Stimulated activated CD4-positive, alpha-beta T cell treated with anti-CD3 and anti-CD28 coated beads, Interleukin-1b, Interleukin-23, amount 100 ng/mL, for 48 hours (primary cell): ENCODE data around the gene OSGIN1.

Experiments
- DNase-seq: peaks from one replicate; pipeline ENCODE4 v3.0.0-alpha.2; 2020

Gene OSGIN1

DNA sequence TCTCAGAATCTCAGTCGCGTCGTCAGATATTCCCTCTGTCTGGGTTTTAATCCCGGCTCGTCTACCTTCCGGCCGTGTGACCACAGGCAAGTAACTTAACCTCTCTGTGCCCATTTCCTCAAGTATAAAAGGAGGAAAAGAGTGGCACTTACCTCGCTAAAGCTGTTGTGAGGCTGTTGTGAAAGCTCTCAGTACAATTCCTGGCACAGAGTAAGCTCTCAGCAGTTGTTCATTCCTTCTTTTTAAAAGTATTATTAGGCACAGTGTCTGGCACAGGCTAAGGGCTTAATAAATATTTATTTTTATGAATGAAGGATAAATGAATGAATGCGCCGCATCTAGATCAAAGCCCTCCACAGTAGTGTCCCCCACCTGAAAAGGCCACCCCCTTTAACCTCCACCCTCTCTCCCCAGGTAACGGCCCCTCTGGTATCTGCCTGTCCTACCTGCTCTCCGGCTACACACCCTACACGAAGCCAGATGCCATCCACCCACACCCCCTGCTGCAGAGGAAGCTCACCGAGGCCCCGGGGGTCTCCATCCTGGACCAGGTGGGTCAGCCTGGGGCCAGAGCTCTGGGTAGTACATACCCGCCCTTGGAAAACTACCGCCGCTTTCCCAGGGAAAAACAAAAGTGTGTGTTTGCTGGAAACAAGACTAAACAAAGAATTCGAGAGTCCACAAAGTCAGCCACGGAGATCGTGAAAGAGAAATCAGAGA is 6.0 kb downstream of the OSGIN1 start:
- DNase-seq: no peak

DNA sequence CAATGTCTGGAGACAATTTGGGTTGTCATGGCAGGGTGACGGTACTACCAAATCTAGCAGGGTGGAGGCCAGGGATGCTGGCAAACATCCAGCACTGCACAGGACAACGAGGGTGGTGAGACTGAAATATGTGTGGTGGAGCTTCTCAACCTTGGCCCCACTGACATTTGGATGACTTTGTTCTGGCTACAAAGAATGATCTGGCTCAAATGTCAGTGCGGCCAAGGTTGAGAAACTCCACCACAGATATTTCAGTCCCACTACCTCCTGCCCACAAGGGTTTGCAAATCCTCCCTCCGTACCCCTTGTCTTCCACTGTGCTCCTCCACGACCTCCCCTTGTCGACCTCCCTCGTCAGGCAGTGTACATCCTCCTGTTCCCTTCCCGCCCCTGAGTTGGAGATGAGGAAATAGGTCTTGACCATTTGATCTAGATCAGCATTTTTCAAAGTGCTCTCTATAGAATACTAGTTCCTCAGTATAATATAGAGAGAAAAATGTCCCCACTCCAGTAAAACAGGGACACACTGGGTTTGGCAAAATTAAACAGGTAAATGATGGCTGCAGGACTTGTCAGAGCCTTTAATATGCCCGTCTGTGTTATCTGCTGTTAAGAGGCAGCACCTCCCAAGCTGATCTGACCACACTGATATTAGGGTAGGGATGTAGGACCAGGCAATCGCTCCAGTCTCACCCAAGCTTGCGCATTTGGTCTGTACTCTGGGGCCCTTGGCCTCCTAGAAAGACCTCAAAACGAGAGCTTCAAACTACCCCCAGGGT is 6.8 kb downstream of the OSGIN1 start:
- no peak for DNase-seq

DNA sequence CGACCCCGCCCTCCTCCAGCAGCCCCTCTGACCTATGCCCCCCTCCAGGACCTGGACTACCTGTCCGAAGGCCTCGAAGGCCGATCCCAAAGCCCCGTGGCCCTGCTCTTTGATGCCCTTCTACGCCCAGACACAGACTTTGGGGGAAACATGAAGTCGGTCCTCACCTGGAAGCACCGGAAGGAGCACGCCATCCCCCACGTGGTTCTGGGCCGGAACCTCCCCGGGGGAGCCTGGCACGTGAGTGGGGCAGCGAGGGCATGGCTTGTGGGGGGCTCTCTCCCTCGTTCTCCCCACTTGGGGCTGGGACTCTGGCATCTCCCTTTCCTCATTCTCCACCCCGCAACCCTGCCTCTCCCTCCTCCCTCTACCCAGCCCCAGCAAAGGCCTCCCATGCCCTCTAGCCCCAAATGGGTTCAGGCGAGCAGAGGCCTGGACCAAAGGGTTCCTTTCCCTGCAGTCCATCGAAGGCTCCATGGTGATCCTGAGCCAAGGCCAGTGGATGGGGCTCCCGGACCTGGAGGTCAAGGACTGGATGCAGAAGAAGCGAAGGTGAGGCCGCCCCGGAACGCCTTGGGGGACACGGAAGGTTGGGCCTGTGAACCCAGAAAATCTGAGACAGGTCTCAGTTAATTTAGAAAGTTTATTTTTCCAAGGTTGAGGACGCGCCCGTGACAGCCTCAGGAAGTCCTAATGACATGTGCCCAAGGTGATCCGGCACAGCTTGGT is 7.6 kb downstream of the OSGIN1 start:
- DNase-seq: no peak

DNA sequence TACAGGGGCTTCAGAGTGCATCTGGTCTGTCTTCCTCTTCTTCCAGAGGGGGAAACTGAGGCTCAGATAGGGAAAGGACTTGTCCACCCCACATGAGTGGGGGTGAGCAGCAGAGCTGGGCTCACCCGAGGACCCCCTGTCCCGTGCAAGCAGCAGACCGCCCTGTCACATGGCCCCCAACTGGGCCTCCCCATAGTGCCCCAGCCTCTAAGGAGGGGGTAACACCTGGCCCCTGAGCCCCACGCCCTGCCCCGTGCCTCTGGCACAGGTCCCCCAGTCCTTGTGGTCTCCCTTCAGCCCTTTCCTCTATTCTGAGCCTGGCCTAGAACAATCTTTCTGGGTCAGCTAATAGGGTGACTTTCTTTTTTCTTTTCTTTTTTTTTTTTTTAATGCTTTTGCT is 8.6 kb downstream of the OSGIN1 start:
- no peak for DNase-seq

DNA sequence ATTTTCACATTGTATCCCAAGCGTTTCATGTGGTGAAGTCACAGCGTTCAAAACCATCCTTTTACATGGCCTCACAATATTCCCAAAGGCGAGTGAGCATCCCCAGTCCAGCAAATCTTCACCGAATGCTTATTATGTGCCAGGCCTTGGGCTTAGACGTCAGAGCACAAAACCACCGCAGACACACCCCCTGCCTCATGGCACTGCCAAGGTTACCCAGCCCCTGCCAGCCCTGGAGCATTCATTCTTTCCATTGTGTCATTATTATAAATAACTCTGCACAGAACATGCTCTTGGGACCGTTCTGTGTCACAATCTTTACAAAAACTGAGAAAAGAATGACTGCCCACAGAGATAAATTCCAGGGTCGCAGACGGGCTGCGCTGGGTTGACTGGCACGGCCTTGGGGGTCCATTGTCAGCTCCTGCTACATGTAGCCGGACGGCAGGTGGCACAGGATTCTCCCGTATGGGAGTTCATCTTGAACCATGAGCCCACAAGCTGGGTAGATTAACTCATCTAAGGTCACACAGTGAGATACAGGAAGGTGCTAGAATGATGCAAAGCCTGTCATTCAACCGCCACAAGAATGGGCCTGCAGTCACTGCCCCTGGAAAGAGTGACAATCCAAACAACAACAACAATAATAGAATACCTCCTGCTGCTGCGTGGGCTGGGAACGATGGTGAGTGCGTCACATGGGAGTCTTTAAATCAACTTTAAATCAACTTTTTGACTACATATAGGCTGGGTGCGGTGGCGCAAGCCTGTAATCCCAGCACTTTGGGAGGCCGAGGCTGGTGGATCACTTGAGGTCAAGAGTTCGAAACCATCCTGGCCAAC is 10.5 kb downstream of the OSGIN1 start:
- no peak for DNase-seq

DNA sequence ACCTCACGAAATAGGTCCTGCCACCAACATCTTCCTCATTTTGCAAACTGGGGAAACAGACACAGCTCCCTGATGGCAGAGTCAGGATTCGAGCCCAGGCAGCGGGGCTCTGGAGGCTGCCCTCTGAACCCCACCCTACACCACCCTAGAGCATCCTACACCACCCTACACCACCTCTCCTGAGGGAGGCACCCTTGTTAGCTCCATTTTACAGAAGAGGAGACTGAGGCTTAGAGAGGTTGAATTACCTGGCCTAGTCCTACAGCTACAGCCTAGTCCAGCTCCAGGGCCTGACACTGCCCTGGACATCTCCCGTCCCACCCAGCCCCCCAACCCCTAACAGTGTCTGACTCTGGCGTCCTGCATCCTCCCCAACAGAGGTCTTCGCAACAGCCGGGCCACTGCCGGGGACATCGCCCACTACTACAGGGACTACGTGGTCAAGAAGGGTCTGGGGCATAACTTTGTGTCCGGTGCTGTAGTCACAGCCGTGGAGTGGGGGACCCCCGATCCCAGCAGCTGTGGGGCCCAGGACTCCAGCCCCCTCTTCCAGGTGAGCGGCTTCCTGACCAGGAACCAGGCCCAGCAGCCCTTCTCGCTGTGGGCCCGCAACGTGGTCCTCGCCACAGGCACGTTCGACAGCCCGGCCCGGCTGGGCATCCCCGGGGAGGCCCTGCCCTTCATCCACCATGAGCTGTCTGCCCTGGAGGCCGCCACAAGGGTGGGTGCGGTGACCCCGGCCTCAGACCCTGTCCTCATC is 11.8 kb downstream of the OSGIN1 start:
- no peak for DNase-seq

DNA sequence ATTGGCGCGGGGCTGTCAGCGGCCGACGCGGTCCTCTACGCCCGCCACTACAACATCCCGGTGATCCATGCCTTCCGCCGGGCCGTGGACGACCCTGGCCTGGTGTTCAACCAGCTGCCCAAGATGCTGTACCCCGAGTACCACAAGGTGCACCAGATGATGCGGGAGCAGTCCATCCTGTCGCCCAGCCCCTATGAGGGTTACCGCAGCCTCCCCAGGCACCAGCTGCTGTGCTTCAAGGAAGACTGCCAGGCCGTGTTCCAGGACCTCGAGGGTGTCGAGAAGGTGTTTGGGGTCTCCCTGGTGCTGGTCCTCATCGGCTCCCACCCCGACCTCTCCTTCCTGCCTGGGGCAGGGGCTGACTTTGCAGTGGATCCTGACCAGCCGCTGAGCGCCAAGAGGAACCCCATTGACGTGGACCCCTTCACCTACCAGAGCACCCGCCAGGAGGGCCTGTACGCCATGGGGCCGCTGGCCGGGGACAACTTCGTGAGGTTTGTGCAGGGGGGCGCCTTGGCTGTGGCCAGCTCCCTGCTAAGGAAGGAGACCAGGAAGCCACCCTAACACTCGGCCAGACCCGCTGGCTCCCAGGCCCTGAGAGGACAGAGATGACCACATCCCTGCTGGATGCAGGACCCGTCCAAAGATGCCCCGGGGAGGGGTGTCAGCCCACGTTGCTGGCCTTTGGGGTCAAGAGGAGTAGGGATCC is 12.6 kb downstream of the OSGIN1 start:
- no peak for DNase-seq

DNA sequence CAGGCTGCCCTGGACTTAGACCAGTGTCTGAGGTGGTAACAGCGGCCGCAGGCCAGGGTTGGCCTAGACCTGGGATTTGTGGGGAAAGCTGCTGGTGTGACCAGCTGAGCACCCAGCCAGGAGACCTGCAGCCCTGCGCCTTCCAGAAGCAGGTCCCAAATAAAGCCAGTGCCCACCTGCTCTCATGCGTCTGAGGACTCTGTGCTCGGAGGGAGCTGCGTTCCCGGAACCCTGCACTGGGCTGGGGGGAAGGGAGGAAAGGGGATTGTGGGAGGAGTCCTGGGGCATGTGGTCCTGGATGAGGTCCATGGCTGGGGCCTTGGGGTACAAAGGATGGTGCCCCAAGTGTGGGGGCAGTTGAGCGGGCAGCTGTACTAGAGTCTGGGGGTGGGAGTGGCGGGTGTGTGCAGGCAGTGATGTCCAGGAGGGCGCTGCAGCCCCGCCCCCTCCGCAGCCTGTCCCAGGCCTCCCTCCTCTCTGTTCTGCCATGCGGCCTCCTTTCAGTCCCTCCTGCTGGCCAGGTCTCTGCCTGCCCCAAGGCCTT is 13.2 kb downstream of the OSGIN1 start:
- no peak for DNase-seq

DNA sequence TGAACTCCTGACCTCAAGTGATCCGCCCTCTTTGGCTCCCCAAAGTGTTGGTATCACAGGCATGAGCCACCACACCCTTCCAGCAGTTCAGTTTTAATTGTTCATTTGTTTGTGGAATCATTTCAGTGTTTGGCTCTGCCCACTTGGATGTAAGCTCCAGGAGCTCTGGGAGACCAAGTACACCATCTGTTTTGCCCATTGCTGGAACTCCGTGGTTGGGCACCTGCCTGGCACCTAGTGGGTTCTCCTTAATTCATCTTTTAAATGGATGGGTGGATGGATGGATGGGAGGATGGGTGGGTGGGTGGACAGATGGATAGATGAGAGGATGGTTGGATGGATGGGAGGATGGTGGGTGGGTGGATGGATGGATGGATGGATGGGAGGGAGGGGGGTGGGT is 14.1 kb downstream of the OSGIN1 start:
- DNase-seq: no peak

DNA sequence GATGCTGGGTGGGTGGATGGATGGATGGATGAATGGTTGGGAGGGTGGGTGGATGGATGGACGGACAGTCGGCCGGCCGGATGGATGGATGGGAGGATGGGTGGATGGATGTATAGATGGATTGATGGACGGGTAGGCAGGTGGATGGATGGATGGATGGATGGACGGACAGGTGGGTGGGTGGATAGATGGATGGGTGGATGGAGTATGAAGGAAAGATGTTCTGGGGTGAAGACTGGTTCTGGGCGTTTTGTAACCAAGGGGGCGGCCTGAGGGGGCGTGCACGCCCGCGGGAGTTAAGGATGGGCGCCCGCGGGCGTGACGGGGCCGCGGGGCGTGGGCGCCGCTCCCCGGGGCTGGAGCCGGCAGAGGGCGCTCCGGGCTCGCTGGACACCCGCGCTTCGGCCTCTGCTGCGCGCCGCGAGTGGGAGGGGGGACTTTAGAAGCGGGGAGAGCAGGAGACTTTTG is 14.8 kb downstream of the OSGIN1 start, which contains the start of gene NECAB2:
TSS of gene NECAB2 (plus strand) at position 407 of the 468 bp plus-strand sequence. CDS start 405 bp downstream, outside the sequence.
- no peak for DNase-seq

DNA sequence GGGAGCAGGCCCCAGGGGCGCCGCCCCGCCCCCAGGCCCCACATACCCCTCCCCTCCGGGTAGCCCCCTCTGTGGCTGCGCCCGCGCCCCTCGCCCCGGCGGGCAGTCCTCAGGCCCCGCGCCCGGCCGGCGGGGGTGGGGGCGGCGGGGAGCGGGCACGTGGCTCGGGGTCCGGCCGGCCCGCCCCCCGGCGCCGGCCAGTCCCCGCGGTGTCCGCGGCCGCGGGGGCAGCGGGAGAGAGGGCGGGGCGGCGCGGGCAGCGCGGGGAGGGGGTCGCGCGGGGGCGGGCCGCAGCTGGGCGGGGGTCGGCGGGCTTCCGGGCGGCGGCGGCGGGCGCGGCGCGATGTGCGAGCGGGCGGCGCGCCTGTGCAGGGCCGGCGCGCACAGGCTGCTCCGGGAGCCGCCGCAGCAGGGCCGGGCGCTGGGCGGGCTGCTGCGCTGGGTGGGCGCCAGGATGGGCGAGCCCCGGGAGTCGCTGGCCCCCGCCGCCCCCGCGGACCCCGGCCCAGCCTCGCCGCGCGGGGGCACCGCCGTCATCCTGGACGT is 15.3 kb downstream of the OSGIN1 start:
- no peak for DNase-seq

DNA sequence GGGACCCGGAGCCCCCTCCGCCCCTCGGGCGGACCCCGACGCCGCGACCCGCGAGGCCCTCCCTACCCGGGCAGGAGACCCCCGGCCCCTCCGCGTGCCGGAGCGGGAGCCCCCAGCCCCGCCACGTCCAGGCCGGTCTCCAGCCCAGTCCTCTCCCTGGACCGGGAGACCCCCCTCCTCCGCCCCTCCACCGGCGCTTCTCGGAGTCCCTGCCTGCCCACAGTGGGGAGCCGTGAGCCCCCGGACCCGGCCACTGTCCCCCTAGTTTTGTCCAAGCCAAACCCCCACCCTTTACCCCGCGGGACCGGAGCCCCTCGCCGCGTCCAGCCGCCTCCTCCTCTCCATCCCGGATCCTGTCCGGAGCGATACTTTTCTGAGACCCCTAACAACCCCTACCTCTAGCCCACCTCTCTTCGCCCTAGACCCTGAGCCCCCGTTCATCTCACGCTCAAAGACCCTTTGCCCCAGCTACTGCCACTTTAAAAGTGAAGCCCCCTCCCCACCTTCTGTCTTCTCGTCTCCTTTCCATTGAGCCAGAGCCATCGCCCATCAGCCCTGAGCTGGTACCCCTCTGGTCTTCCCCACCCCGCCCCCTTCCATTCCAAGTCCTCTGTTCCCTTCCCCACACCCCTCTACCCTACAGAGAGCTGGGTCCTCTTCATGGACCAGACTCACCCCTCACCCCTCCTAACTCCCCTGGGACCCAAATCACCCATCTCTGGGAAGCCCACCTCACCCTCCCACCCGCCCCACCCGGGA is 16.0 kb downstream of the OSGIN1 start:
- DNase-seq: no peak

DNA sequence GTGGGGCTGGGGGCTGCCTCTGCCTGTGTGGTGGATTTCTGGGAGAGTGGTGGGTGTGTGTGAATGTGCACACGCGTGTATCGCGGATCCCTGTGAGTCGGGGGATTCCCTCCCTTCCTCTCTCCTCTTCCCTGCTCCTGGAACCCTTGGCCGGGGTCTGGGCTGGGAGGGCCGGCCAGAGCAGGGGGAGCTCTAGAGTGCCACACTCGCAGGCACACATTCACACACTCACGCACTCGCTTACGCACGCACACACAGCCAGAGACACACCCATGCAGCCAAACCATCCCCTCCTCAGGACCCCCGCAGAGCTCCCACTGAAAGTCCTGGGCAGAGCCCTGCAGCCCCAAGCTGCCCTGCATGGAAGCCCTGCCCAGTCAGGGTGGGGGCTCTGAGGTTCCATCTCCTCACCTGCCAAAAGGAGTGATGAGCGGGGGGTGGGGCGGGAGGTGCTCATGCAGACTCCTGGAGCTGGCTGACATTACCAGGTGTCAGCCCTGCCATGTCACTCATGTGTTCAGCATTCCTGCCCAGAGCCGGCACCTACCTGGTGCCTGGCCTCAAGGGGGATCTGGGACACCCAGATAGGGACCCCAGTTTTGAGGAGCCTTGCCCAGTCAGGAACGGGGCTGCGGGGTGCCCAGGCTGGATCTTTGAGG is 16.9 kb downstream of the OSGIN1 start:
- DNase-seq: no peak

DNA sequence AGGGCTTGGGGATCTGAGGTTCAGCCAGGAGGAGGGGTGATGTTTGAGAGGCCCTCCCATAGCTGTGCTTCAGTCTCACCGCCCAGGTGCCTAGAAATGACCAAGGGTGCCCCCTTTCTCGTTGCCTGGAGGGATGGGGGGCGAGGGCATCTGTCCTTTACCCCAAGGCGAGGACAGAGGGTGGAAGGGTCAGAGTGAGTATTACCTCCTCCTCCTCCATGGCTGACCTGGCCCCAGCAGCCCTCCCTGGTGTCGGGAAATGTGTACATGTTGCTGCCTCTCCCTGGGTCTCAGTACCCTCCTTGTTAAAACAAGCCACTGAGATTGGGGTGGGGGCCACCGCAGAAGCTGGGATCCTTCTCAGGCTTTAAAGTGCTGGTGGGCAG is 17.4 kb downstream of the OSGIN1 start:
- DNase-seq: no peak

DNA sequence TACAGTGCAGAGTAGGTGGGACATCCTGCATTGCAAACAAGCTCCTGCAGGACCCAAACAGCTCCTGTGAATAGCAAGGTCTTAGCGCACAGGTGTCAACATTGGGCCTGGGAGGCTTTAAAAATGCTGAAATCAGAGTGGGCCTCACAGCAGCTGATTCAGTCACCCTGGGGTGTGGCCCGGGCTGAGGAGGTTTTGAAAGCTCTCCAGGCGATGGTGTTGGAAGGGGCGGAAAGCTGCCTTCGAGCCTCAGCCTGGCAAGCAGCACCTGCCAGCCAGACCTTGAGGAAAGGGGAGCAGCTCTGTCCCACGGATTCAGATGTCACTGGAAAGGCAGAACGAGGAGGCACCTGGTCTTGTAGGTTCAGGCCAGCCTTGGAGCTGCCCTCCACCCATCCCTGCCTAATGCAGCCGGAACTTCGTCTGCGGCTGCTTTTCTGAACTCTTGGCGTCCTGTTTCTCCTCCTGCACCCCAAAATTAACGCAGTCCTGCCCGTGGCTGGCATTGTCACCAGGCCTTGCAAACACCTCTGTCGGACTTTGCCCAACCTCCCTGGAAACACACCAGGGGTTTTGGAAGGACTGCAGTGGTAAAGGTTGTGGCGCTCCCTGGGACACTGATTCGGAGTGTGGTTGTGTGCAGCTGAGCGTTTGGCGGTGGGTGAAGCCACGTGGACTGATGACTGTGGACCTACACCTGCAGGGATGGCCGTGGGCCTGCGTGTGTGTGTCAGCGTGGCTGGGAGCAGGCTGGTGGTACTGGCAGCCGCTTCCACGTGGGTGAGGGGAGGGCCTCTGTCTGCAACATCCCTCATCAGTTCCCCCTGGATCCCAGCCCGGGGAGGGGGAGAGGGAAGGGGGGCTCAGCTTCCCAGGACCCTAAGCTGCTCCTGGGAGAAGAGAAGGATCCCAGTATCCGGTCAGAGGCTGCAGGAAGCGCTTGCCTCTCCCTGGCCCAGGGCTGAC is 18.4 kb downstream of the OSGIN1 start:
- DNase-seq: no peak

DNA sequence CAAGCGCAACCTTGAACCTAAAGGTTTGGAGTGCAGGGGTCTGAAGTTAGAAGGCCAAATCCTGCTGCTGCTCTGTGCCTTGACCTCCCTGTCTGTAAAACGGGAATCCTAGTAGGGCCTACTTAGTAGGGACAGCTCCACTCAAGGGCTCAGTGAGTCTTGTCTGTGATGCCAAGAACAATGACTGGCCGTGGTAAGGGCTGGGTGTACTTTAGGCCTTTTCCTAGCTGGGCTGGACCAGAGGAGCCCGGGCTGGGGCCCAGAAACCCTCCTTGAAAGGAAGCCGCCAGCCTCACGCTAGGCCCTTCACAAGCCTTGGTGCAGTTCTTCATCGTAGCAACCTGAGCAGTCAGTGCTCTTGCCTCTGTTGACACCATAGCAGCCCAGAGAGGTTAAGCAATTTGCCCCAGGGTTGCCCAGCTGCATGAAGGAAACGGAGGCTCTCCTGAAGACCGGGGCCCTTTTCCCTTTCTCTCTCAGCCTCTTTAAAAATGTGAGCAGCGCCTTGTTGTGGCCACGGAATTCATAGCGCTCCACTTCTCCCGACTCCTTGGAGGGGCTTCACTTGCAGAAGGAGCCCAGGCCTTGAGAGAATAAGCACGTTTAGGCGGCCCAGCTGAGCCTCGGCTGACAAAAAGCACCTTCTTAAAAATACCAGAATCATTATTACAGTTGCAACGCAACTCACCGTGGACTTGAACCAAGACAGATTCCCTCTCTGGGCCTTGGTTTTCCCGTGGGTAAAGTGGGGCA is 19.4 kb downstream of the OSGIN1 start:
- DNase-seq: no peak

DNA sequence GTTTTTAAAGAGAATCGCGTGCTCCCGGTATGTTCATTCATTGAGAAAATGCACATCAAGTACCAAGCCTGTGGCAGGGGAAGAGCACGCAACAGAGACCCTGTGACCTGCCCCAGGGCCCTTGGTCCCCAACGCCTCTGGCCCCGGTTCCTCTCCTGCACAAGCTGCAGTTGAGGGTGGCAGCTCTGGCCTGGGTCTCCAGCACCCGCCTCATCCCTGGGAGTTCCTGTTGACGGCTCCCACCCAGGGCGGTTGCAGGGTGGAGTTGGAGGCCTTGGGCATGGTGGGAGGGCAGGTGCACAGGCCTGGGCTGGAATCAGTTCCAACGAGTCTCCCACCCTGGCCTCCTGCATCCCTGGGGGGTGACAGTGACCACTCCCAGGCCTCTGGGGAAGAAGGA is 20.0 kb downstream of the OSGIN1 start:
- DNase-seq: no peak
